ENCODE measurements around the gene C5orf52.
"Not testable (repeated sequence)": the region's sequence is repeated elsewhere in the genome, so short reads cannot be mapped to it uniquely, and the experiment has no call there.

Gene C5orf52

GRCh38 chr5:157726607-157727006, 55.3 kb downstream of the C5orf52 start:
- not testable (repeated sequence) for DNase-seq (ENCODE audit: low spot score)

GRCh38 chr5:157727858-157728257, 56.5 kb downstream of the C5orf52 start:
- DNase-seq (ENCODE audit: low spot score): not testable (repeated sequence)
